A673 (cell line): Measurements from ENCODE around the gene MEIKIN. TPM values are rescaled to one million over a fixed set of nuclear protein-coding genes. Genes with fewer than 3 reads are reported as not detected.

Experiments used
- BruUV-seq: library from RNA; stranded (reverse); fragments of 400-500 nt; replicated peaks from 2 replicates; lab custom pipeline; 2021; lab: Mats Ljungman, UMichigan
- CTCF ChIA-PET: fragments of 300-600 bp; sonication (Branson Sonifier 250); formaldehyde crosslinking; loops from one replicate; lab custom pipeline; 2022; ENCODE audit warnings: antibody characterized with exemption; lab: Charles Lee
- POLR2A ChIA-PET: fragments of 300-600 bp; sonication (Branson Sonifier 250); formaldehyde crosslinking; loops from one replicate; lab custom pipeline; 2022; ENCODE audit warnings: antibody characterized with exemption; ENCODE audit not compliant: low non-redundant PET; lab: Charles Lee
- DNase-seq: peaks from one replicate; pipeline ENCODE4 v3.0.0-alpha.2; 2015; ENCODE audit warnings: low spot score
- H3K27ac ChIP-seq: fragments of 200-600 bp; sonication (generic); 2 replicates; pipeline ENCODE4 v1.5.1; 2016; ENCODE audit warnings: mixed run types, low read depth, mild to moderate bottlenecking, mixed read lengths, antibody characterized with exemption, low read length; ENCODE audit not compliant: poor library complexity, severe bottlenecking
- H3K27me3 ChIP-seq: fragments of 200-600 bp; sonication (generic); replicated peaks from 2 replicates; pipeline ENCODE4 v1.6.1; 2017; ENCODE audit warnings: mixed run types, low read depth, mild to moderate bottlenecking, mixed read lengths, antibody characterized with exemption, low read length; ENCODE audit not compliant: insufficient read depth, poor library complexity
- H3K36me3 ChIP-seq: fragments of 200-600 bp; sonication (generic); 2 replicates; pipeline ENCODE4 v1.6.1; 2016; ENCODE audit warnings: mixed run types, mild to moderate bottlenecking, mixed read lengths, antibody characterized with exemption, low read length; ENCODE audit not compliant: insufficient read depth, poor library complexity, severe bottlenecking
- H3K4me1 ChIP-seq: fragments of 200-600 bp; sonication (generic); 2 replicates; pipeline ENCODE4 v1.6.1; 2017; ENCODE audit warnings: mixed run types, mild to moderate bottlenecking, mixed read lengths, antibody characterized with exemption, low read length; ENCODE audit not compliant: insufficient read depth, poor library complexity, severe bottlenecking
- H3K4me3 ChIP-seq: fragments of 200-600 bp; sonication (generic); 2 replicates; pipeline ENCODE4 v1.5.1; 2016; ENCODE audit warnings: low read depth, mixed run types, mild to moderate bottlenecking, mixed read lengths, low read length; ENCODE audit not compliant: poor library complexity, severe bottlenecking
- H3K9me3 ChIP-seq: fragments of 200-600 bp; sonication (generic); 2 replicates; pipeline ENCODE4 v1.6.1; 2016; ENCODE audit warnings: mixed run types, low read depth, mild to moderate bottlenecking, mixed read lengths, antibody characterized with exemption, low read length; ENCODE audit not compliant: poor library complexity, severe bottlenecking
- CTCF ChIP-seq: fragments of 300-800, 200-600 bp; sonication (generic); conservative IDR thresholded peaks from 2 replicates; pipeline ENCODE4 v1.5.1; 2017; ENCODE audit warnings: low read depth, mild to moderate bottlenecking, antibody characterized with exemption, low read length, moderate library complexity, mixed read lengths
- EZH2 ChIP-seq: fragments of 200-600 bp; sonication (generic); IDR thresholded peaks from 2 replicates; pipeline ENCODE4 v1.6.1; 2017; ENCODE audit warnings: borderline replicate concordance, low read depth, mild to moderate bottlenecking, mixed read lengths, antibody characterized with exemption, low read length; ENCODE audit not compliant: poor library complexity, severe bottlenecking
- intact Hi-C: fragments of 100-400 bp; cut with micrococcal nuclease; formaldehyde crosslinking; loops from one replicate; pipeline ENCODE4 v1.10.0; 2022; ENCODE audit not compliant: unreplicated experiment
- total RNA-seq: library from RNA; stranded (reverse); gene quantifications from 2 replicates; pipeline ENCODE4 v1.2.3, GENCODE V29; 2021

The MEIKIN gene
- total RNA-seq, 1 experiment from 2014 or later, result not detected

GRCh38 chr5:131855452-131855851, 90.0 kb downstream of the MEIKIN start:
- no TSS peak for BruUV-seq
- Histone ChIP-seq H3K4me1 (no peaks in the 10 kb centered on the region), H3K36me3 (no peaks in the 10 kb centered on the region), H3K27me3 (no peaks in the 10 kb centered on the region), H3K27ac (no peak overlapping the region), H3K9me3 (no peaks in the 10 kb centered on the region), H3K4me3 (no peak overlapping the region)
- CTCF ChIA-PET, result interaction anchor here (0.5 kb wide), 1 partner anchor 234 kb away, joined by 3 read pairs; no protein-coding TSS in a partner anchor
- TF ChIP-seq CTCF (no peak), EZH2 (no peak)
- DNase-seq, result no peak
- intact Hi-C loops, result no loop called here
- POLR2A ChIA-PET, result no interaction called here

- DNase-seq, result no peak
- Histone ChIP-seq H3K27me3 (no peaks in the 10 kb centered on the region), H3K9me3 (no peaks in the 10 kb centered on the region), H3K27ac (no peak overlapping the region), H3K4me1 (no peaks in the 10 kb centered on the region), H3K36me3 (no peaks in the 10 kb centered on the region), H3K4me3 (no peak overlapping the region)
- CTCF ChIA-PET, result no interaction called here
- POLR2A ChIA-PET, result no interaction called here
- TF ChIP-seq CTCF (no peak), EZH2 (no peak)
- intact Hi-C loops, result no loop called here
- BruUV-seq, result no TSS peak
Observed at GRCh38 chr5:131854134-131854533, 91.3 kb downstream of the MEIKIN start.

GRCh38 chr5:131848662-131849061, 96.8 kb downstream of the MEIKIN start:
- CTCF ChIA-PET, result no interaction called here
- no TSS peak for BruUV-seq
- Histone ChIP-seq H3K4me1 (no peaks in the 10 kb centered on the region), H3K4me3 (no peak overlapping the region), H3K27me3 (no peaks in the 10 kb centered on the region), H3K9me3 (peaks cover 8% of the 10 kb centered on the region), H3K27ac (no peak overlapping the region), H3K36me3 (no peaks in the 10 kb centered on the region)
- intact Hi-C loops, result no loop called here
- DNase-seq, result no peak
- no peak for TF ChIP-seq EZH2
- no peak for TF ChIP-seq CTCF
- POLR2A ChIA-PET, result no interaction called here
